ENCODE data around the gene IPPK.

DNA sequence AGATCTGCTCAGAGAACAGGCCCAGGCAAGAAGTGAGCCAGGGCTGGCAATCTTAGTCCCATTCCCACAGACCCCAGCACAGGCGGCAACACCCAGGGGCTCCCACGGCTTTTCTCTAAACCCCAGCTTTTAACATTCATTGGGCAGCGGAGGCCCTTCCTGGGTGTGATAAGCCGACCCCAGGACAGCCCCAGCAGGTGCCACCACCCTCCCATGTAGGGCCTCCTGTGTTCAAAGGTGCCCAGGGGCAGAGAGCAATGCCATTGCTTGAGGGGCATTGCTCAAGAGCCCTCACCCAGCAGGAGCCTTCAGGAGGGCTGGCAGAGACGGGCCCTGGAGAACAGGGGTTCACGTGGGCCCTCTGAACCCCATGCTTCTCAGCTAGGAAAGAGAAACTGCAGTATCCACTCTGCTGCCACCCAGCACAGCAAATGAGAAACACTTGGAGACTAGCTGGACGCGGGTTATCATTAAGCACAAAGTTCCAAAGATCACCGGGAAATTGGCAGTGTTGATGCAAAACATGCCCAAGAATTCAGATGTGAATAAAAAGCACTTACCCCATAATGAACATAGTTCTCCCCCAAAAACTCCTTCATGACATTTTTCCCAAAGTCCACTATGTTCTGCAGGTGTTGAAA is 13.9 kb downstream of the IPPK start:
- TF ChIP-seq BHLHE40 (IDR thresholded peaks at IDR 0.05; ENCODE audit: low read depth, low read length) = no peak
- TF ChIP-seq CTCF (conservative IDR thresholded peaks at IDR 0.05; ENCODE audit: low read depth, low read length) = no peak
- no peak for TF ChIP-seq SMC3 (IDR thresholded peaks at IDR 0.05; ENCODE audit: low read depth, low read length)
- TF ChIP-seq RCOR1 (IDR thresholded peaks at IDR 0.05; ENCODE audit: insufficient replicate concordance, low read length) = no peak
- TF ChIP-seq CEBPB (IDR thresholded peaks at IDR 0.05; ENCODE audit: low read depth, low read length) = no peak
- no peak for TF ChIP-seq POLR2A (IDR thresholded peaks at IDR 0.05; ENCODE audit: low read depth, low read length)
- no peak for TF ChIP-seq NFE2L2 (IDR thresholded peaks at IDR 0.05; ENCODE audit: low read depth, low read length)
- no peak for TF ChIP-seq RAD21 (IDR thresholded peaks at IDR 0.05; ENCODE audit: low read length)
- no peak for TF ChIP-seq USF2 (IDR thresholded peaks at IDR 0.05; ENCODE audit: low read depth, low read length)
- TF ChIP-seq MXI1 (IDR thresholded peaks at IDR 0.05; ENCODE audit: borderline replicate concordance, low read depth, low read length) = no peak
- no peak for TF ChIP-seq FOS (IDR thresholded peaks at IDR 0.05; ENCODE audit: low read depth, low read length)
- no peak for TF ChIP-seq MAZ (IDR thresholded peaks at IDR 0.05; ENCODE audit: borderline replicate concordance, low read depth, low read length)
- TF ChIP-seq, protein P1, sequence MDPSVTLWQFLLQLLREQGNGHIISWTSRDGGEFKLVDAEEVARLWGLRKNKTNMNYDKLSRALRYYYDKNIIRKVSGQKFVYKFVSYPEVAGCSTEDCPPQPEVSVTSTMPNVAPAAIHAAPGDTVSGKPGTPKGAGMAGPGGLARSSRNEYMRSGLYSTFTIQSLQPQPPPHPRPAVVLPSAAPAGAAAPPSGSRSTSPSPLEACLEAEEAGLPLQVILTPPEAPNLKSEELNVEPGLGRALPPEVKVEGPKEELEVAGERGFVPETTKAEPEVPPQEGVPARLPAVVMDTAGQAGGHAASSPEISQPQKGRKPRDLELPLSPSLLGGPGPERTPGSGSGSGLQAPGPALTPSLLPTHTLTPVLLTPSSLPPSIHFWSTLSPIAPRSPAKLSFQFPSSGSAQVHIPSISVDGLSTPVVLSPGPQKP (IDR thresholded peaks at IDR 0.05; ENCODE audit: borderline replicate concordance, low read depth, low read length) = no peak
- TF ChIP-seq RFX5 (IDR thresholded peaks at IDR 0.05; ENCODE audit: low read depth, low read length) = no peak
